ENCODE results near the gene ERG.

DNA sequence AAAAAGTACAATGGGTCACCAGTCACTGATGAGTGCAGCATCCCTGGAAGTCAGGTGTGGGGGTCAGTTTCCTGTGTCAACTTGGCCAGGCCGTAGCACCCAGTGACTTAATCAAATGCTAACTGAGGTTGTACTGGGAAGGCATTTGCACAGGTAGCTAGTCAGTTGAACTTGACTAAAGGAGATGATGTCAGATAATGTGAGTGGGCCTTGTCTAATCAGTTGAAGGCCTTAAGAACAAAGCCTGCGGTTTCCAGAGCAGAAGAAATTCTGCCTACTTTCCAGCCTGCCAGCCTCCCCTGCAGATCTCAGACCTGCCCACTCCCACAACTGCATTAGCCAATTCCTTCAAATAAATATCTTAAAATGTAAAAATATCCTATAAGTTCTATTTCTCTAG lies 57.1 kb downstream of the ERG start:
- TF ChIP-seq TAF1 (IDR thresholded peaks at IDR 0.05; ENCODE audit: borderline replicate concordance, insufficient read depth, low read length) = no peak
- no peak for TF ChIP-seq FOXP2 (optimal IDR thresholded peaks at IDR 0.05; ENCODE audit: borderline replicate concordance, extremely low read depth, extremely low read length, insufficient read depth)
- no peak for TF ChIP-seq POLR2AphosphoS5 (IDR thresholded peaks at IDR 0.05; ENCODE audit: low read depth, low read length)
- TF ChIP-seq SIN3A (IDR thresholded peaks at IDR 0.05; ENCODE audit: borderline replicate concordance, insufficient read depth, low read length) = no peak
- no peak for TF ChIP-seq REST (IDR thresholded peaks at IDR 0.05; ENCODE audit: insufficient read depth in 1 of 2, low read depth in 2 of 2, low read length in 2 of 2)
